NCI-H187 (cell line): ENCODE results near the gene NFASC.

ENCODE experiments used
- DNase-seq, 2 experiments: peaks; one replicate each; lab custom pipeline; 2025; lab: John Stamatoyannopoulos, UW

NFASC gene

DNA sequence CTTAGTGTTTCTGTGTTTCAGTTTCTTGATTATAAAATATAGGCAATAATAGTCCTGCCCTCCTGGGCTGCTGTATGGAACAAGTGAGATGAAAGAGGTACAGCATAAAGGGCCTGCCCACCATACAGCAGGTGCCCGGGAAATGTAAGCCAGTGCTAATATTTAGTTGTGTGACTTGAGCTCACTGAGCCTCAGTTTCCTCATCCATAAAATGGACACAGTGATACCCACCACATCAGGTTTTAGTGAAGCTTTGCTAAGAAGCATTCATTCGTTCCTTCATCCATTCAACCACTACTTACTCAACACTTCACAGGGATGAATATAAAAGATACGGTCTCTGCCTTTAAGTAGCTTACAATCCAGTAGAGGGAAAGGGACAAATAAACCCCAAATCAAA, 192.2 kb downstream of the NFASC start:
- no peak for DNase-seq

DNA sequence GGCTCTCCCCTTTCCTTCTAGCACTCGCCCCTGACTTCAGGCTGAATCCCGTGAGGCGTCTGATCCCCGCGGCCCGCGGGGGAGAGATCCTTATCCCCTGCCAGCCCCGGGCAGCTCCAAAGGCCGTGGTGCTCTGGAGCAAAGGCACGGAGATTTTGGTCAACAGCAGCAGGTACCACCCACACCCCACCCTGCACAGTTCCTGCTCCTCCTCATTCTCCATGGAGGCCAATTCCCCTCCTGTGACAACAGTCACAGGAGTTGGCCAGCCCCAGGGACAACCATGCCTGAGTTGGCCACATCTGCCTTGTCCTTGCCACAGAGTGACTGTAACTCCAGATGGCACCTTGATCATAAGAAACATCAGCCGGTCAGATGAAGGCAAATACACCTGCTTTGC, 193.6 kb downstream of the NFASC start:
- DNase-seq, result no peak

DNA sequence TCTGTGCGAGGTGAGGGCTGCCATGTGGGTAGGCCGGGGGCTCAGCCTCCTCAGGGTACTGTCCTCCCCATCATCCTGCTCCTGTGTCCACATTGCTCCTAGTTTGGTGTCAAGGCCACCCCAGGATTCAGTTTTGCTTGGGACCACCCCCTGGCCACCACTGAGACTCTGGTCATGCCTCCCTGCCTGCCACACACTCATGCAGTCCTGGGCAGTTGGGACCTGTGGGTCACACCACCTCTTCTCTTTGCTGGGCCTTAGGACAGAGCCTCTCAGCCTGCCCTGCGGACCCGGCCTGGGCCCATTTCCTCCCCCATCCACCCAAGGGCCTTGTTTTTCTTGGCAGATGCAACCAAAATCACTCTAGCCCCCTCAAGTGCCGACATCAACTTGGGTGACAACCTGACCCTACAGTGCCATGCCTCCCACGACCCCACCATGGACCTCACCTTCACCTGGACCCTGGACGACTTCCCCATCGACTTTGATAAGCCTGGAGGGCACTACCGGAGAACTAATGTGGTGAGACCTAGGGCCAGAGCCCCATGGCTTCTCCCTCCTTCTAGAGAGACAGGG, 194.2 kb downstream of the NFASC start:
- no peak for DNase-seq

DNA sequence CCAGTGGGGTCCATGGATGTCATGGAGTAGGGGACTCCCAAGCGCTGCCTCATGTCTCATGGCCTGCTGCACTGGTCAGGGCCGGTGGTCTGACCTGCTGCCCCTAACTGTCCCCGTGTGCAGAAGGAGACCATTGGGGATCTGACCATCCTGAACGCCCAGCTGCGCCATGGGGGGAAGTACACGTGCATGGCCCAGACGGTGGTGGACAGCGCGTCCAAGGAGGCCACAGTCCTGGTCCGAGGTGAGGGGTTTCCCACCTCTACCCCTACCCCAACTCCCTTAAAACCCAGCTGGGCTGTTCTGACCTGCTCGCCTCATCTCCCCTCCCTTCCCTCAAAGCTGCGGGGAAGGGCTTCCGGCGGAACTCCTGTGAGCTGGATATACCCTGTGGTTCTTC, 195.0 kb downstream of the NFASC start:
- no peak for DNase-seq

DNA sequence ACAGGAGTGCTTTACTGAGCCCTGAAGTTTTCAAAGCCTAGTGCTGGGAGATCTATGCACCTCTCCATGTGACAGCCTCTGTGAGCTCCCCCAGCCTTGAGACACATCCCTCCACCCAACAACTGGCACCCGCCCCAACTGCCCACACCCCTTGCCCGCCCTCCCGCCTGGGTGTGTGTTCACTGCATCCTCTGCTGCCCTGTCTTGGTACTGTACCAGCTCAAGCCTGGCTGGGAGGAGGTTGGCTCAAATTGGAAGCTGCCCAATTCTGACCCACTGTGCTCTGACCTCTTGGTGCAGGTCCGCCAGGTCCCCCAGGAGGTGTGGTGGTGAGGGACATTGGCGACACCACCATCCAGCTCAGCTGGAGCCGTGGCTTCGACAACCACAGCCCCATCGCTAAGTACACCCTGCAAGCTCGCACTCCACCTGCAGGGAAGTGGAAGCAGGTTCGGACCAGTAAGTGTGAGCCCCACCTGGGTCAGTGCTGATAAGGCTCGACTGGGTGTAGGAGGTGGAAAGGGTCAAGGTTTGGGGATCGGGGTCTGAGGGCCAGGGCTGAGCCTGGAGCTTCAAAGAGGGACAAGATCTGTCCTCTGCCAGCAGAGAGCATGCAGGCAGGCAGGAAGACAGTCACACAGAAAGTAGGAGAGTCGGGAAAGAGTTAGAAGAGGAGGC, 195.6 kb downstream of the NFASC start:
- DNase-seq, result no peak

DNA sequence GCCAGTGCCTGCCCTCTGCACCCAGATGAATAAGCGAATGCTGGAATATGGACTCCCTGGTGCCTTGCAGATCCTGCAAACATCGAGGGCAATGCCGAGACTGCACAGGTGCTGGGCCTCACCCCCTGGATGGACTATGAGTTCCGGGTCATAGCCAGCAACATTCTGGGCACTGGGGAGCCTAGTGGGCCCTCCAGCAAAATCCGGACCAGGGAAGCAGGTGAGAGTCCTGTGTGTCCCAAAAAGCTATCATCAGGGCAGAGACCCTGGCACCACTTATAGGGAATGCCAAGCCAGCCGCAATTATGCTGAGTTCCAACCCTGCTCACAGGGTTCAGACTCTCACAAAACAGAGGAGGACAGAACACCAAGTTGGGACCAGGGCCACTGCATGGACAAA, 196.4 kb downstream of the NFASC start:
- no peak for DNase-seq

DNA sequence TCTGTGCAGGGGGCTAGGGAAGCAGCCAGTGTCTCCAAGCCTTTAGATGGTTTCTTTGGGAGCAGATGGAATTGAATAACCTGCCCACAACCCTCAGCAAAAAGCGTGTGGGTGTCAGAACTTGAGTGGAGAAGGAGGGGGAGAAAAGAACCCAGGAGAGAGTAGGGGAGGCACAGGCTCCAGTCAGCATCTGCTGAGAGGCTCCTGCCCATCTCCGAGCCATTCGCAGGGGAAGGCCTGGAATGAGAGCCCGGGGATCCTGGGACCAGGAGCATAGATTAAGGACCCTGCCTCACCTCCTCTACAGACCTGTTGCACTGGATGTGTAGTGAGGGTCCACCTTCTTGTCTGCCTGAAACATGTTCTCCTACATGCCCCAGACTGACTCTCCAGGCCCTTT, 197.3 kb downstream of the NFASC start:
- no peak for DNase-seq

DNA sequence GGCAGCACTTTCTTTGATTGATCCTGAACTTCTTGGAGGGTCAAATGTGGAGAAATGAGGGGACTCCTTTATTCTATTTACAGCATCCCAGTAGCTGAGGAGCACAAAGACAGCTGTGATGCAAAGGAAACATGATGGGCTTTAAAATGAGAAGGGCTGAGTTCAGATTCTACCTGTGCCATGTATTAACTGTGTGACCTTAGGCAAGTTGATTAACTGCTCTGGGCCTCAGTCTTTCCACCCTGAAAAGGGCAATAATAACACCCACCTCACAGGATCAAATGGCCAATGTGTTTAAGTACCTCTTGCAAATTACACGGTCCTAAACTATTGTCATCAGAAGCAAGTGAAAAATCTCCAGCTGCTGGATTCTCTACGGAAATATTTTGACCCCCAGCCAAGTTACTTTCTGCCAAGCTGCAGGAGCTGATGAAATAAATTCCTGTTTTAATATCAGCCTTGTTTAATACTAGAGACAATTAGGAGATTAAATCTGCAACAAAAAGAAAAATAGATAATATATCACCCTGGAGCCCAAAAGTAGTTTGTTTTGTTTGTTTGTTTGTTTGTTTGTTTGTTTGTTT, 197.9 kb downstream of the NFASC start:
- DNase-seq, result no peak

DNA sequence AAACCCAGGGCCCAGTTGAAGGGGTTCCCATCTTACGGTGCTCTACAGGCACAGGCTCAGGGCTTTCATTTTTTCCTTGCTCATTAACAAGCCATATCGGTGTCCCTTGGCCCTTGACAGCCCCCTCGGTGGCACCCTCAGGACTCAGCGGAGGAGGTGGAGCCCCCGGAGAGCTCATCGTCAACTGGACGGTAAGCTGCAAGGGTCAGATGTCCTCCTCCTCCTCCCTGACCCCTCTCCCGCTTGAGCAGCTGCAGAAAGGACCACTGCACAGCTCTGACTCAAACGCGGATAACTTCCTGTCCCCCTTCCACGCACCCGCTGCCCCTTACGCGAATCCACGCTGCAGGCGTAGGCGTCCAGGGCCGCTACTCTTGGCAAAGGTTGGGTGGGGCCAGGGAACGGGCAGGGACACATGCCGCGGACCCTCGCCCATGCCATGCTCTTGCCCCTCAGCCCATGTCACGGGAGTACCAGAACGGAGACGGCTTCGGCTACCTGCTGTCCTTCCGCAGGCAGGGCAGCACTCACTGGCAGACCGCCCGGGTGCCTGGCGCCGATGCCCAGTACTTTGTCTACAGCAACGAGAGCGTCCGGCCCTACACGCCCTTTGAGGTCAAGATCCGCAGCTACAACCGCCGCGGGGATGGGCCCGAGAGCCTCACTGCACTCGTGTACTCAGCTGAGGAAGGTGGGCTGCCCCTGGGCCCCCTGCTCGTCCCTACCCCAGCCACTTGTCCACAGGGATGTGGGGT, 198.9 kb downstream of the NFASC start:
- DNase-seq, result no peak

DNA sequence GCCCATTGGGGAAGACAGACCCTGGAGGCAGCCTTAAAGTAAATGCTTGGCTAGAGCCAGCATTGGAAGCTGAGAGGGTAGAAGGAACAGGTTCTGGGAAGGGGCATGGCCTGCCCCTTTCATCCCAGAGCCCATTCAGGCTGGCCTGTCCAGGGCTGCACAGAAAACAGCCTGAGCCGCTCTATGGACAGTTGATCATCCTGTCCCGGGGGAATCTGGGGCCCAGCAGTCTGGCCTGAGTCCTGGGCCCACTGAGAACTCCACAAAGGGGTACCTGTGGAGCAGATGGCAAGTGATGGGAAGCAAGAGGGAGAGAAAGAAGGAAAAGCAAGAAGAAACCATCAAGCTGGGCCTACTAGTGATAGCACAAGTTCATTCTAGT, 200.4 kb downstream of the NFASC start:
- DNase-seq, result no peak

DNA sequence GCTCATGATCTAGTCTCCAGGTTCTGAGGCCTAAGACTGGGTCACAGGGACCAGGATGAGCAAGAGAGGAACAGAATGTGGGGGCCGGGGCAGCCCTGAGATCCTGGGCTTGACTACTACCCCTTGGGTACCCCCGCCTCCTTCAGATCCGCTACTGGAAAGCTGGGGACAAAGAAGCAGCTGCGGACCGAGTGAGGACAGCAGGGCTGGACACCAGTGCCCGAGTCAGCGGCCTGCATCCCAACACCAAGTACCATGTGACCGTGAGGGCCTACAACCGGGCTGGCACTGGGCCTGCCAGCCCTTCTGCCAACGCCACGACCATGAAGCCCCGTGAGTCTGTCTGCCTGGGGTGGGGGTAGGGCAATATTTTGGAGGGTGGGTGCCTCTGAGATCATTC, 201.1 kb downstream of the NFASC start:
- no peak for DNase-seq

DNA sequence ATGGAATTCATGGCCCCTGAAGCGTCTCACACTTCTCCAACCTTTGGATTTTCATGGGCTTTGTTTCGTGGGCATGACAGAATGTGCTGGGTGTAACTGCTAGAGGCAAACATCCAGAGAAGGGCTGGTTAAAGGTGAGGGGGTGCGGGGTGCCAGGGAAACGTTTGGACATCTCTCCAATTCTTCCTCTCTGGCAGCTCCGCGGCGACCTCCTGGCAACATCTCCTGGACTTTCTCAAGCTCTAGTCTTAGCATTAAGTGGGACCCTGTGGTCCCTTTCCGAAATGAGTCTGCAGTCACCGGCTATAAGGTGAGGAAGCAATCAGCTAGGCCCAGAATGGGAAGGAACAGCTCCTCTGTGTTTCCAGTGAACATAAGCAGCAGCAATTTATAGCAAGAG, 201.6 kb downstream of the NFASC start:
- DNase-seq, result no peak
